ENCODE data around the gene NTSR1. TPM values are rescaled to one million over a fixed set of nuclear protein-coding genes. Genes with fewer than 3 reads are reported as not detected.
A peak's percentile ranks its signal among the peaks of the same experiment; 100 is the strongest.

Gene NTSR1
- total and polyA plus RNA-seq, 8 donors, result 0.03 to 3.5 (median 0.12) TPM

DNA sequence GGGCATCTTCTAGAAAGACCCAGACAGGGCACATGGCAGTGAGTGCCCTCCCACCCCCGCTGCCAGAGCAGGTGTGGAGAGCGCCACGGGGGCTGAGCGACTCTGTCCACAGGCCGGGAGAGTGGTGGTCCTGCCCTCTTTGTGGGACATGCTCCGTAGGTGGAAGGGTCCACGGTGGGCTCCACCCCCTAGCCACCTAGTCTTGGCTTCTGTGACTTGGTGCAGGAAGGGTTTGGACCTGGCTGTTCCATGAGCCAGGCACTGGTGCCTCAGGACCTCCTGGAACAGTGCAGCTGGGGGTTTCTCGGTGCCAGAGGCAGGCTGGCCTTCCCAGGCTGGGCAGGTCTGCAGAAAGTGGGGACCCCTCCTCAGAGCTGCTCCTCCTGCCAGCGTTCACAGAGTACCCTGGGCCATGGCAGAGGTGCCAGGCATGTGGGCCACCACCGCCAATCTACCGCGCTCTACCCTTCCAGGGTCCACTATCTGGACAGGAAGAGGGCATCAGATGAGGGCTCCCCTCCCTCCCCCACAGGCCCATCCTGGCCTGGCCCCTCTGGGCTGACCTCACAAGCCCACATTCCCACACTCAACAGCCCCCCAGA lies 43.4 kb upstream of the NTSR1 start:
- intact Hi-C loops (cut with DNase I), result loop anchor here in 1 of 2 donors (5.0 kb wide), 1 partner anchor 127 kb away; no protein-coding TSS in a partner anchor
- Histone ChIP-seq H3K9me3 (no peaks in the 10 kb centered on the region), H3K4me1 (peaks cover 0 to 61% of the 10 kb centered on the region in 2 donors), H3K4me3 (no peak overlapping the region), H3K36me3 (peaks cover 0 to 79% of the 10 kb centered on the region in 2 donors), H3K27me3 (peaks cover 0 to 40% of the 10 kb centered on the region in 2 donors), H3K27ac (no peak overlapping the region)
- no peak for DNase-seq
- TF ChIP-seq, protein P1, sequence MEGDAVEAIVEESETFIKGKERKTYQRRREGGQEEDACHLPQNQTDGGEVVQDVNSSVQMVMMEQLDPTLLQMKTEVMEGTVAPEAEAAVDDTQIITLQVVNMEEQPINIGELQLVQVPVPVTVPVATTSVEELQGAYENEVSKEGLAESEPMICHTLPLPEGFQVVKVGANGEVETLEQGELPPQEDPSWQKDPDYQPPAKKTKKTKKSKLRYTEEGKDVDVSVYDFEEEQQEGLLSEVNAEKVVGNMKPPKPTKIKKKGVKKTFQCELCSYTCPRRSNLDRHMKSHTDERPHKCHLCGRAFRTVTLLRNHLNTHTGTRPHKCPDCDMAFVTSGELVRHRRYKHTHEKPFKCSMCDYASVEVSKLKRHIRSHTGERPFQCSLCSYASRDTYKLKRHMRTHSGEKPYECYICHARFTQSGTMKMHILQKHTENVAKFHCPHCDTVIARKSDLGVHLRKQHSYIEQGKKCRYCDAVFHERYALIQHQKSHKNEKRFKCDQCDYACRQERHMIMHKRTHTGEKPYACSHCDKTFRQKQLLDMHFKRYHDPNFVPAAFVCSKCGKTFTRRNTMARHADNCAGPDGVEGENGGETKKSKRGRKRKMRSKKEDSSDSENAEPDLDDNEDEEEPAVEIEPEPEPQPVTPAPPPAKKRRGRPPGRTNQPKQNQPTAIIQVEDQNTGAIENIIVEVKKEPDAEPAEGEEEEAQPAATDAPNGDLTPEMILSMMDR (IDR thresholded peaks at IDR 0.05), result no peak
- no peak for ATAC-seq

DNA sequence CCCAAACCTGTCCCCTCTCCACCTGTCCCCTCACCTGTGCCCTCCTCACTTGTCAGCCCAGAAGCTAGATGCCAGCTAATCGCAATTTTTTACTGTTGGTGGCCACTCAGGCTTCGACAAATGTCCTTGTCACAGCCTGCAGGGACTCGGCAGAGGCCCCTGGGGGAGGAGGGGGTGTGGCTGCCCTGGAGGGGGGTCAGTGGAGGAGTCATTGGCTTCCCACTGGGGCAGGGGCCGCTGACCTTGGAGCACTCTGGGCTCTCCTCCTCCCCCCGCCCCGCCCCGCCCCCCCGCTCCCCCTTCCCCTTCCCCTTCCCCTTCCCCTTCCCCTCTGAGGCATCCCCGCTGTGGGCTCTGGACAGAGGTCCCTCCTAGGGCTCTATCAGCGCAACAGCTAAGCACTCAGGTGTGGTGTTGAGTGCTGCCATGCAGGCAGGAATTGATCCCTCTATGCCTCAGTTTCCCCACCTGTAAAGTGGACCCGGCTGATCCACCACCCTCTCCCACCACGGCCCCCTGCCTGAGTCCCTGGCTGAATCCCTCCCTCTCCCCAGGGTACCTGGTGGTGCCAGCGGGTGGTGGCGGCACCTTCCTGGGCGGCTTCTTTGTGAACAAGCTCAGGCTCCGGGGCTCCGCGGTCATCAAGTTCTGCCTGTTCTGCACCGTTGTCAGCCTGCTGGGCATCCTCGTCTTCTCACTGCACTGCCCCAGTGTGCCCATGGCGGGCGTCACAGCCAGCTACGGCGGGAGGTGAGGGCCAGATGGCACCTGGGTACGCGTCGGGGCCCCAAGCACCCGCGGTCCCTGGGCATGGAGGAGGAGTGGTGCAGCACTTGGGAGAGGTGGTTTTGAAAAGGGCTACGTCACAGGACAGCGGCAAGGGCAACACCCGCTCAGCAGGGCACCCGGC lies 42.6 kb upstream of the NTSR1 start:
- Histone ChIP-seq H3K27me3 (peaks cover 0 to 39% of the 10 kb centered on the region in 2 donors), H3K27ac (peak overlapping the region in 1 of 2 donors; percentile 18), H3K4me3 (no peak overlapping the region), H3K36me3 (peaks cover 0 to 79% of the 10 kb centered on the region in 2 donors), H3K9me3 (no peaks in the 10 kb centered on the region), H3K4me1 (peaks cover 0 to 63% of the 10 kb centered on the region in 2 donors)
- TF ChIP-seq, protein P1 (IDR thresholded peaks at IDR 0.05), result no peak
- ATAC-seq (peak; percentile 5), DNase-seq (no peak)
- intact Hi-C loops (cut with DNase I), result loop anchor here in 1 of 2 donors (5.0 kb wide), 1 partner anchor 126 kb away; no protein-coding TSS in a partner anchor

DNA sequence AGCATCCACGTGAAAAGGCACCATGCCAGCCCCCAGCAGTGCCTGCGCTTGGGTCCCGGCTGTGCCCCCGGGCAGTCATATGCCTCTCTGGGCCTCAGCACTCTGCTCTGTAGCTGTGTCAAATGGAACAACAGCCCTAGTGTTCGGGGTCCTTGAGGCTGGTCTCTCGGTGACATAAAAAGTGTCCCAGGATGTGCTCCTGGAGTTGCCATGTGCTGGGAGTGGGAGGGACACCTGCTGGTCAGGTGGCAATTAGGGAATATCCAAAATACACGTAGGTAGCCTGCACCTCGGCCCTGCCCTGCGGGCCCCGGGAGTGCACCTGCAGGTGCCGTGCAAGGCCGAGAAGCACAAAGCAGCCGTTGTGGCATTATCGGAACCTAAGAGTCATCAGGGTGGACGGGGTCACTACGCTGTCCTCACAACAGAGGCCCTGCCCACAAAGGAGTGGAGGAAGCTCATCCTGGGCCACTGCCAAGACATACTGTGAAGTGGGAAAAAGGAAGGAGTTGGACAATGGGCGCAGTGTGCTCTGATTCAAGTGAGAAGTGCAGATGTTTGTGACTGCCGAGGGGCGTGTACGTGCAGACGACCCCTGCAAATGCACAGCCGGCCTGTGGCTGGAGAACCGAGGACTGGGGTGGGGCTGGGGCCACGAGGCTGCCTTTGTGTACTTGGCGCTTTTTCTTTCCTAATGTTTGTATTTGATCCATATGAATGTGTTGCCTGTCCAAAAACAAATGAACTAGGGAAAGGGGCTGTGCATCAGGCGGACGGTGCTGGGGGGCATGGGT lies 41.7 kb upstream of the NTSR1 start:
- peaks cover 0 to 68% of the 10 kb centered on the region in 2 donors for H3K4me1 ChIP-seq
- H3K27ac ChIP-seq, result peak overlapping the region in 1 of 2 donors; percentile 18
- DNase-seq (peak in 1 of 4 donors; percentile 82), ATAC-seq (peak; percentile 54)
- H3K9me3 ChIP-seq, result no peaks in the 10 kb centered on the region
- intact Hi-C loops (cut with DNase I), result loop anchor here in 1 of 2 donors (5.0 kb wide), 1 partner anchor 125 kb away; no protein-coding TSS in a partner anchor
- TF ChIP-seq, protein P1 (IDR thresholded peaks at IDR 0.05), result no peak
- peaks cover 0 to 37% of the 10 kb centered on the region in 2 donors for H3K27me3 ChIP-seq
- H3K4me3 ChIP-seq, result no peak overlapping the region
- peaks cover 0 to 78% of the 10 kb centered on the region in 2 donors for H3K36me3 ChIP-seq

DNA sequence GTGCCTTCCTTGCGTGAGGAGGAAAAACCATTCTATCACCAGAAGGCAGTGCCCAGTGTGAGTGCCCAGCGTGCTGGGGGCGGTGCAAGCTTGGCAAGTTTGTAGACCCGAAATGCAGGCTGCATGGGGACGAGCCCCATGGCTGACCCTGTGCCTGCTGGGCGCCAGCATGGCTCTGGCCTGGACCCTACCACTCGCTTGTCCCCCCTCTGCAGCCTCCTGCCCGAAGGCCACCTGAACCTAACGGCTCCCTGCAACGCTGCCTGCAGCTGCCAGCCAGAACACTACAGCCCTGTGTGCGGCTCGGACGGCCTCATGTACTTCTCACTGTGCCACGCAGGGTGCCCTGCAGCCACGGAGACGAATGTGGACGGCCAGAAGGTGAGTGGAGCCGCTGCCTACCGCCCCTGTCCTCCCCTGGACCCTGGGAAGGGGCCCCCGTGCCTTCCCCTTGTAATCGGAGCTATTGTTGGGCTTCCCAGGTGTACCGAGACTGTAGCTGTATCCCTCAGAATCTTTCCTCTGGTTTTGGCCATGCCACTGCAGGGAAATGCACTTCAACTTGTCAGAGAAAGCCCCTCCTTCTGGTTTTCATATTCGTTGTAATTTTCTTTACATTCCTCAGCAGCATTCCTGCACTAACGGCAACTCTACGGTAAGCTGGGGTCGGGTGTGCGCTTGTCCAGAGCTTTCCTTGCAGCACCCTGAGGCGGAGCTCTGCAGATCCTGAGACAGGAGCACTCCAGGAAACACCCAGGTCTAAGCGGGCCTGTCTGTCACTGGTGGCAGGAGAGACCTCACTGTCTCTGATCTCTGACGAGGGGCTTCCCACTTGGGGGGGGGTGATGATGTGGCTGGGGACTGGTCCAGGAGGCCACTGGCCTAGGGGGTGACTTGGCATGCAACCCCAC lies 40.9 kb upstream of the NTSR1 start:
- Histone ChIP-seq H3K9me3 (no peaks in the 10 kb centered on the region), H3K27me3 (peaks cover 0 to 37% of the 10 kb centered on the region in 2 donors), H3K27ac (peak overlapping the region in 1 of 2 donors; percentile 13), H3K36me3 (peaks cover 0 to 84% of the 10 kb centered on the region in 2 donors), H3K4me1 (peaks cover 0 to 69% of the 10 kb centered on the region in 2 donors), H3K4me3 (no peak overlapping the region)
- TF ChIP-seq, protein P1 (IDR thresholded peaks at IDR 0.05), result no peak
- ATAC-seq, result no peak
- DNase-seq, result no peak
- intact Hi-C loops (cut with DNase I), result loop anchor here in 1 of 2 donors (5.0 kb wide), 1 partner anchor 125 kb away; no protein-coding TSS in a partner anchor
